GM12892 (cell line): Measurements from ENCODE around the gene CD28.

Source experiments
- POLR2A ChIP-seq: IDR thresholded peaks from 2 replicates; pipeline ENCODE4 v1.6.1; 2011; ENCODE audit warnings: low read depth, low read length, control low read depth
- POLR2AphosphoS5 ChIP-seq: IDR thresholded peaks from 2 replicates; pipeline ENCODE4 v1.6.1; 2011; ENCODE audit warnings: low read depth, low read length, control low read depth
- TAF1 ChIP-seq: IDR thresholded peaks from 2 replicates; pipeline ENCODE4 v1.6.1; 2011; ENCODE audit warnings: low read depth, mild to moderate bottlenecking, control low read depth, low read length, borderline replicate concordance

DNA sequence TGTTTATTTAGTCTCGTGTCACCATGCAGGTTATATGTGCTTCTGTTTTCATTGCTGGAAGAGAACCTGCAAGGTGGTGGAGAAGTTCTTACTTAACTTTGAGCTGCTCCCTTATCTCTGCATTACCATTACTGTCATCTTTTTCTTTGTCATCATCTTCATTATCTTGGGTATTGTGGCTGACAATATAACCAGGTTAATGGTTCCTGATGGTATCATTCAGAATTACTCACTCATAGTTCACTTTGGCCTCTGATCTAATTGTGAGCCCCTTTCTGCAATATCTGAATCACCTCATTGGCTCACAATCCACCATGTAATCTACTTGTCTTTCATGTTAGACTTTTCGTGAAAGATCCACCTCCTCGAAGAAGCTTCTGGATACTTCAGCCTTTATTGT, 5.0 kb downstream of the CD28 start:
- no peak for TF ChIP-seq TAF1
- no peak for TF ChIP-seq POLR2A
- no peak for TF ChIP-seq POLR2AphosphoS5
